NT2/D1 (cell line): ENCODE measurements around the gene CHID1.

Source experiments
- YY1 ChIP-seq: IDR thresholded peaks from 2 replicates; pipeline ENCODE4 v1.6.1; 2011; ENCODE audit not compliant: insufficient read length, insufficient read depth
- ZNF274 ChIP-seq: IDR thresholded peaks from 2 replicates; pipeline ENCODE4 v1.6.1; 2011; ENCODE audit warnings: mild to moderate bottlenecking, low read depth, low read length

DNA sequence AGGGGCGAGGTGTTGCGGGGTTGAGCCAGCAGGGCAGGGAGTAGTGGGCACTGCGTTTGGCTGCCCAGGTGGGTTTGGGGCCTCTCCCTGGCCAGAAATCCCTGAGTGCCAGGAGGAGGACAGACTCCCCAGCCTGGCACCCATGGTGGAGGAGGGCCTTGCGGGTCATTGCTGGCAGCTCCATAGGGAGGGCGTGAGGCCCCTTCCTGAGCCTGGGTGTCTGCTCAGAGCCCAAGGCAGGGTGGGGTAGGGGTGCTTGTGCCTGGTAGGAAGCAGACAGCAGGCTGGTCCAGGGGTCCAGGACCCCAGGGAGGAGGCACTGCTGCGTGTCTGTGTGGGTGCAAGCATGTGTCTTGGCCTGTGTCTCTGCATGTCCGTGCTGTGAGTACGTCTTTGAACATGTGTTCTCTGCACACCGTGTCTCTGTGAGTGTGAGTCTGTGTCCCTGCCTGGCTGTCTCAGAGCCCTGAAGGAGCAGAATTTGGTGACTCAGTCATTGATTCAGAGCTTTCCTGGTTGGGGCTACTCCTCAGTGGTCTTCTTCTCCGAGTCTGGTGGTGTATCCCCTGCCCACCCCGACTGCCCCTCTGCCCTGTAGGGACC lies 64.0 kb downstream of the CHID1 start:
- TF ChIP-seq YY1 (no peak), ZNF274 (no peak)
